Neuron (in vitro differentiated cells): ENCODE data around the gene GALNTL6.

Source experiments
- H2AFZ ChIP-seq: one replicate; pipeline ENCODE4 v1.6.1; 2013; ENCODE audit warnings: low read depth, mild to moderate bottlenecking, inconsistent platforms, low read length, moderate library complexity
- H3K27me3 ChIP-seq: one replicate; pipeline ENCODE4 v1.6.1; 2013; ENCODE audit warnings: low read length; ENCODE audit not compliant: insufficient read depth
- H3K36me3 ChIP-seq: one replicate; pipeline ENCODE4 v1.6.1; 2013; ENCODE audit warnings: low read length; ENCODE audit not compliant: insufficient read depth
- H3K4me1 ChIP-seq: one replicate; pipeline ENCODE4 v1.6.1; 2013; ENCODE audit warnings: low read length; ENCODE audit not compliant: insufficient read depth
- H3K4me3 ChIP-seq: 2 replicates; pipeline ENCODE4 v1.5.1; 2013; ENCODE audit warnings: mild to moderate bottlenecking, low read length, moderate library complexity
- H3K9me3 ChIP-seq: one replicate; pipeline ENCODE4 v1.6.1; 2013; ENCODE audit warnings: low read length

GALNTL6 gene

DNA sequence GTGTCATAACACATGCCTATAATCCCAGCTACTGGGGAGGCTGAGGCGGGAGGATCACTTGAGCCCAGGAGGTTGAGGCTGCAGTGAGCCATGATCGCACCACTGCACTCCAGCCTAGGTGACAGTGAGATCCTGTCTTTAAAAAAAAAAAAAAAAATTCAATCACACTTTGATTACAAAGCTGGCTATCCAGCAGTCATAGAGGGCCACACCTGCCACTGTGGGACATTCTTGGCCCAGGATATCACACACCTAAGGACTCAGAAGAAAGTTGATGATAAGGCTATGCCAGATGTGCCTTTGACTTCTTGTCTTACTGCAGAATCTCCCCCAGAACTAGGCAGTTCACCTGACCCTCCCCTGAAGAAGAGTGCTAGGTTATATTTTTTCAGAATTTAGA lies 1232.9 kb downstream of the GALNTL6 start:
- H3K36me3 ChIP-seq: no peaks in the 10 kb centered on the region

DNA sequence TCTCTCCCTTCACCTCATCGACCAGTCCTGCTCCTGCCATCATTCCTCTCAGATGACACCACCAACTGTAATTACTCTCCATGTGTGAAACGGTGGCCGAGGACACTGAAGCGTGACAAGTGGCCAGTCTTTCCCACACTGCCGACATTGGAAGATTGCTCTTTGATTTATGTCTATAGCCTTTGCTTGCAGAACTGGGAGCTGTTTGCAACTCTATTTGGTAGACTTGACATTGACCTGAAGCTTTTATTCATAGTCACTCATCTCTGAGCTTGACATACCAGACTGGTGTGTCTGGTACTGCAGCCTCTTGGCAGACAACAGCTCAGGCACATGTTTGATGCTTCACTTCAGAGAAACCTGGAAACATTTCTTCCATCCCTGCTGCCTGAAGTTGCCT lies 1233.6 kb downstream of the GALNTL6 start:
- H3K4me3 ChIP-seq: no peak overlapping the region
- H3K4me1 ChIP-seq: peaks cover 10% of the 10 kb centered on the region
- H2AFZ ChIP-seq: no peak overlapping the region
- no peaks in the 10 kb centered on the region for H3K27me3 ChIP-seq
- no peaks in the 10 kb centered on the region for H3K9me3 ChIP-seq
- no peaks in the 10 kb centered on the region for H3K36me3 ChIP-seq

More for the DNA sequence above, 1232.9 kb downstream of the GALNTL6 start:
- peaks cover 4% of the 10 kb centered on the region for H3K4me1 ChIP-seq
- no peak overlapping the region for H2AFZ ChIP-seq
- no peaks in the 10 kb centered on the region for H3K9me3 ChIP-seq
- no peaks in the 10 kb centered on the region for H3K27me3 ChIP-seq
- H3K4me3 ChIP-seq: no peak overlapping the region

DNA sequence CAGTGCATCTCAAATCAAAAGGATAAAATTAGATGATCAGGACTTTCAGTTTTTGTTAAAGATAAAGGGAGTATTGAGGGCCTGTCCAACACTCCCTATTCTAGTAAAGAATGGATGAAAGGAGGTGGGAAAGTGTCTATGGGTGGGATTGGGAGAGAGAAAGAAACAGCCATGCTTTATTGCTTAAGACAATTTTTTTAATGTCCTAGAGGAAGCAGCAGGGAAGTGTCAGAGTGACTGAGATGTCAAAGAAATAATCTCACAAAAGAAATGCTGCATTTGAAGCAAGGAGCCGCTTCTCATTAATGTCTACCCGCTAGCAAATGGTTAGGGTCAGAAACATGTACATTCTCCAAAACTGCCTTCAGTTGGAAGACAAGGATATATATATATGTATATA lies 1238.0 kb downstream of the GALNTL6 start:
- no peaks in the 10 kb centered on the region for H3K27me3 ChIP-seq

DNA sequence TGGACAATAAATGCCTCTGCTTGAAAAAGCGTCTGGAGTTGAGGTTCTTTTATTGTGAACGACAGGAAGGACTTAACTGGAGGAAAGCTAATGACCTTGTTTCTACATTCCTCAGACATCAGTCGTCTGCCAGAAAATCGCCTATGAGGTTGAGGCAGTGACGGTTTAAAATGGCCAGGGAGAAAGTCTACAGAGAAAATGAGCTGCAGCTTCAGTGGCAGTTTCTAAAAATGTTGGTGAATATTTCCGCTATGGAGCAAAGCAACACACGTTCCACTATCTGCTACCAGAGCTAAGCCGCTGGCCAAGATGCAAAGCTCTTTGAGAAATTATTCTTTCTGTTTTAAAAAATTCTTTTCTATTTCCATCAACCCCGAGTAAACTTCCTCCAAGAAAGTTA lies 1238.5 kb downstream of the GALNTL6 start:
- Histone ChIP-seq H2AFZ (peak overlapping the region; percentile 61), H3K36me3 (no peaks in the 10 kb centered on the region), H3K4me1 (peaks cover 10% of the 10 kb centered on the region), H3K27me3 (no peaks in the 10 kb centered on the region), H3K9me3 (no peaks in the 10 kb centered on the region), H3K4me3 (no peak overlapping the region)

More for the DNA sequence above, 1238.0 kb downstream of the GALNTL6 start:
- Histone ChIP-seq H3K9me3 (no peaks in the 10 kb centered on the region), H3K36me3 (no peaks in the 10 kb centered on the region), H2AFZ (peak overlapping the region; percentile 61), H3K4me1 (peaks cover 10% of the 10 kb centered on the region), H3K4me3 (no peak overlapping the region)

DNA sequence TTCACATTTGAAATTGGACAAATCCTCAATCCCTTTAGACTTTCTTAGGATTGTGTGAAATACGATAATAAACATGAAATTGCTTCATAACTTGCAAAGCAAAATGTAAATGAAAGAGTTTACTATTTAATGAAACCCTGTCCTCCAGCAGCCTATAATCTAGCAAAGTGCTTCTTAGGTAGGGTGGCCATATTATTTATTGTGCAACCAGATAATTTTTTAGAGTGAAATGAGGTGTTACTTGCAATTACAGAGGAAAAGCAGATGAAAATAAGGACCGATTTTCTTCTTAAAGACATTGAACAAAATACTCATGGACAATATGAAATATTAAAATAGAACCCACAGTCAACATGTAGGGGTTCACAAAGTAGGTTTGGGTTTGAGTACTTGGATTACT lies 1239.2 kb downstream of the GALNTL6 start:
- no peaks in the 10 kb centered on the region for H3K36me3 ChIP-seq
- no peaks in the 10 kb centered on the region for H3K9me3 ChIP-seq

DNA sequence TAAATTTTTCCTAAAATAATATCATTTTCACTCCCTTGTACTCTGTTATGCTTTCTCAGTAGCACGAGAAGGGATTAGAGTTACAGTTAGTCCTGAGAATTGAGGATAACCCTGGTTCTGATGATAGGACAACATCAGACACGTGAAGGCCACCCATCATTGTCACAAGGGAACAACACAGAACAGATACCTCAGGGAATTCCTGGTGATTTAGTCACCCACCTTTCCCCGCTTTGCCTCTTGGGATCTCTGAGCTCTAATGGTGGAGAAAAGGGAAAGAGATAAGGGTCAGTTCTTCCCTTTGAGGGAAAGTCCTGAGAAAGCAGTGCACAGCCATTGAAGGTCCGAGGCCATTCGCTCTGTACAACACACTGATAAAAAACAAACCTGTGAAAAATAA lies 1243.1 kb downstream of the GALNTL6 start:
- H3K27me3 ChIP-seq: no peaks in the 10 kb centered on the region
- H3K36me3 ChIP-seq: no peaks in the 10 kb centered on the region

More for the DNA sequence above, 1239.2 kb downstream of the GALNTL6 start:
- no peak overlapping the region for H3K4me3 ChIP-seq
- peak overlapping the region; percentile 61 for H2AFZ ChIP-seq
- H3K27me3 ChIP-seq: no peaks in the 10 kb centered on the region
- H3K4me1 ChIP-seq: peaks cover 6% of the 10 kb centered on the region

DNA sequence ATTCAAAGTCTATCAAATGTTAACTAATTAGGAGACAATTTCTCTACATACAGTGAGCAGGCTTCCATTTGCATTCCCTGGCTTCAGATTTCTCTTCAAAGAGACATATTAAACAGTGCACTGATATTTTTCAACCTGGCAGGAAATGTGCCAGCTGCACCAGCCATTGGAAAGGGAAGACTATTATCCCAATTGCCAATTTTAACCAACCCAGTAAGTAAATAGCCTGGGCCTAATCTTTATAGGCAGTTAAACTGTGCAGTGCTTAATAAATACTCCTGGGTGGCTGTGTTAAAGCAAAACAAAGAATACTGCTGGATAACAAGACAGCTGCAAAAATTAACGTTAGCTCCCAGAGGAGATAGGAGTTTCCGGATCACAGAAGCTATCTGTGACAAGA lies 1243.5 kb downstream of the GALNTL6 start:
- Histone ChIP-seq H3K4me1 (peaks cover under 1% of the 10 kb centered on the region), H3K27me3 (no peaks in the 10 kb centered on the region), H3K4me3 (no peak overlapping the region), H2AFZ (no peak overlapping the region), H3K36me3 (no peaks in the 10 kb centered on the region), H3K9me3 (no peaks in the 10 kb centered on the region)

More for the DNA sequence above, 1243.1 kb downstream of the GALNTL6 start:
- H3K4me3 ChIP-seq: no peak overlapping the region
- H3K9me3 ChIP-seq: no peaks in the 10 kb centered on the region
- H3K4me1 ChIP-seq: peaks cover 5% of the 10 kb centered on the region
- no peak overlapping the region for H2AFZ ChIP-seq

DNA sequence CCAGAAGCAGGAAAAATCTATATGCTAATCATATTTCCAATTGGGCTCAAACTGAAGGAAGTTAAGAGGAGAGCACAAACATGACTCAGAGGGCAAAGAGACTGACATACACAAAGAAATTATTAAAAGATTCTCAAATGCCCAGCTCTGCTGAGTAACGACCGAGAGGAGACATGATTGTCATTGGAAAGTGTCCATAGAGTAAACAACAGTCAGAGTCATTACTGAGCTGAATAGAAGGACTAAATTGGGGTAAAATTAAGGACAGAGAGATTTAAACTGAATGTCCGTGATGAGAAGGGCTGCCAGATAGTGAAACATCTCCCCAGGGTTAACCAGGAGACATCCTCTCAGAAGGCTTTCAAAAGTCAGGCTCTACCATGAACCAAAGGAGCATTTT lies 1244.2 kb downstream of the GALNTL6 start:
- Histone ChIP-seq H3K9me3 (no peaks in the 10 kb centered on the region), H3K4me3 (no peak overlapping the region), H3K36me3 (no peaks in the 10 kb centered on the region)

DNA sequence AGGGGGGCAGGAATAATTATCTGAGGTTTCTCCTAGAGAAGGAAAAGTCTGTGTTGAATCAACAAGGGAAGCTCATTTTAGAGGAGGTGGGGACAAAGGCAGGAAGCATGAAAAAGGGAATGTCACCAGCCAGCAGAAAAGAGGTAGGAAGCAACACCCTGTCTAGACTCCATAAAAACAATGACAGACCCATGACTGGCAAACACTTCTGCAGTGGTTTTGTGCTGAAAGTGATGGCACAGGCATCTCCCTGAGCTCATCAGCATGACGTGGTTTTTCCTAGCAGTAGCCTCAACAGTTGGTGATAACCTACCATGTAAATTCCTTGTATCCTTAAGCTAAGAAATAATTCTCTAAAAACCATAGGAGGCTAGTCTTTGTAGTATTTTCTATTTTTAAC lies 1244.7 kb downstream of the GALNTL6 start:
- Histone ChIP-seq H3K4me1 (no peaks in the 10 kb centered on the region), H3K27me3 (no peaks in the 10 kb centered on the region), H3K4me3 (no peak overlapping the region), H2AFZ (no peak overlapping the region), H3K9me3 (no peaks in the 10 kb centered on the region), H3K36me3 (no peaks in the 10 kb centered on the region)

More for the DNA sequence above, 1244.2 kb downstream of the GALNTL6 start:
- no peaks in the 10 kb centered on the region for H3K27me3 ChIP-seq
- H3K4me1 ChIP-seq: no peaks in the 10 kb centered on the region
- no peak overlapping the region for H2AFZ ChIP-seq

DNA sequence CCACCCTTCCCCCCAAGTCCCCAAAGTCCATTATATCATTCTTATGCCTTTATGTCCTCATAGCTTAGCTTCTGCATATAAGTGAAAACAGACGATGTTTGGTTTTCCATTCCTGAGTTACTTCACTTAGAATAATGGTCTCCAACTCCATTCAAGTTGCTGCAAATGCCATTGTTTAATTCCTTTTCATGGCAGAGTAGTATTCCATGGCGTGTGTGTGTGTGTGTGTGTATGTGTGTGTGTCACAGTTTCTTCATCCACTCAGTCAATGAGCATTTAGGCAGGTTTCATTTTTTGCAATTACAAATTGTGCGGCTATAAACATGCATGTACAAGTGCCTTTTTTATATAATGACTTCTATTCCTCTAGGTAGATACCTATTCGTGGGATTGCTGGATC lies 1248.0 kb downstream of the GALNTL6 start:
- no peaks in the 10 kb centered on the region for H3K4me1 ChIP-seq
- no peaks in the 10 kb centered on the region for H3K9me3 ChIP-seq
- H3K36me3 ChIP-seq: no peaks in the 10 kb centered on the region
- H2AFZ ChIP-seq: no peak overlapping the region
- H3K27me3 ChIP-seq: no peaks in the 10 kb centered on the region
- H3K4me3 ChIP-seq: no peak overlapping the region

DNA sequence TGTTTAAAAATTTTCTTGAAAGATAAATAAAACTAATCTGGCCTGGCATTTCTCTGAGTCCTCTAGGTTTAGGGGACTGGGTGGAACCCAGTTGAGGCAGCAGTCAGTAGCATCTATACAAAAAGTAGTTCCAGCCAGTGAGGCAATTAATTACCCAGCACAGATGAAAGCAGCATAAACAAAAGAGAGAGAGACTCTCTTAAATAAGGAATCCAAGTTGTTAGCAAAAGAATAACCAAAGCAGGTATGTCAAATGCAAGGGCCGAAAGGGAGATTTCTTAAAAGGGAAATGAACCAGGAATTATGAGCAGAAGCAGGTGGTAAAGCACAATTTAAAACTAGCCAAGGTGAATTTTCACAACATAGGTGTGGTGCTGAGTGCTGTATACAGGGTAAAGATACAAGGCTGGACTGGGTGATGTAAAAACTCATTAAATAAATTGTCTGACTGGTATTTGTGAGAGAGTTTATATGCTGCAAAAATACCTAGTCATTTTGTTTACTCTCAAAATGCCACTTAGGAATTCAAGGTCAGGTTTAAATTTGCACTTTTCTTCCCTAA lies 1260.8 kb downstream of the GALNTL6 start:
- Histone ChIP-seq H3K4me1 (peaks cover 6% of the 10 kb centered on the region), H3K36me3 (no peaks in the 10 kb centered on the region), H3K9me3 (peaks cover 2% of the 10 kb centered on the region), H3K4me3 (no peak overlapping the region), H2AFZ (no peak overlapping the region), H3K27me3 (no peaks in the 10 kb centered on the region)

DNA sequence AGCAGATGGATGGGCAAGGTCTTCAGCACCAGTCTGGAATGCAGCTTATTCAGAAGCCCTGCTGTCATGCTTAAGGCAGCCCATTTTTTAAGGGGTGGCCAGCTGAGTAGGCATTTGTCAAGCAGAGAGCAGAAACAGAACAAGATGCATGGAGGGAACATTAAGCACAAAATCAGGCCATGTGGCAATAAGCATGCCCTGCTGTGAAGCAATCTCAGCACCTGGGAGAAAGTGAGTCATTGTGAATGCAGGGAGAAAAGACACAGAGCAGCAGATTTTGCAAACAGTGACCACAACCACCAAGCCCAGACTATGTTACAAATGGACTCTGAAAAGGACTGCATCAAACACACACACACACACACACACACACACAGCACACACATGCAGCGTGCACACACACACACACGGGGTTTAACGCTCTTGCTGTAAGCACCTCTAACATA lies 1261.3 kb downstream of the GALNTL6 start:
- peaks cover 6% of the 10 kb centered on the region for H3K4me1 ChIP-seq
- no peak overlapping the region for H3K4me3 ChIP-seq
- H3K27me3 ChIP-seq: no peaks in the 10 kb centered on the region
- H3K9me3 ChIP-seq: no peaks in the 10 kb centered on the region
- H2AFZ ChIP-seq: no peak overlapping the region
- H3K36me3 ChIP-seq: no peaks in the 10 kb centered on the region

DNA sequence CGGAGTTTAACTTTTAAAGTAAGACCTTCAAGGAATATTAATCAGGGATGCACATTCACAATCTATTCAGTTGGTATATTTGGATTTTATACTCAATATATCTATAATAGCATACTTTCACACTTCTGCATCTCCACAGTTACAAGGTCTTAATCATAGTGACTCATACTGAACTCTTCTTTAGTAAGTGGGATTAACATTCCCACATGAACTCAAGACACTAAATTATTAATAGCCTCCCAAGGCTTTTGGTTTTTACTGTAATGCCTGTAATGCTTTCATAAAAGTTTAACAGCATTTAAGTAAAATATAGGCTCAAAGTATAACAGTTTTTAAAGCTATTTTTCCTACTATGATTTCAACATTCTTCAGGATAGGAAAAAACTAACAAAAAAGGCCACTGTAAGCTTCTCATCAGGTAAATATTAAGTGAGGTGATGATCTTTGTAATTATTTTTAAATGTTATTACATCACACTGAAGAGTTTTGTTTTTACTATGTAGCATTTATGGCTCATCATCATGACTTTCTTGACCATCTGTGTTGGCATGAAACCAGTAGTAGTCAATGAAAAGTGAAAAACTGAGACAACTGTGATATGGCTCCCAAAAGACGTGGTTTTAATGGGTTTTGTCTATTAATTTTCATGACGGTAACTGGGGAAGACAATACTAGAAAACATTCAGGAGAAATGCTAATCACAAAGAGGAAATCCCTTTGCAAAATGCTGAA lies 1263.9 kb downstream of the GALNTL6 start:
- H2AFZ ChIP-seq: no peak overlapping the region
- no peaks in the 10 kb centered on the region for H3K9me3 ChIP-seq

More for the DNA sequence above, 1263.9 kb downstream of the GALNTL6 start:
- no peak overlapping the region for H3K4me3 ChIP-seq
- no peaks in the 10 kb centered on the region for H3K36me3 ChIP-seq
- no peaks in the 10 kb centered on the region for H3K27me3 ChIP-seq
- peaks cover 6% of the 10 kb centered on the region for H3K4me1 ChIP-seq
